ENCODE measurements around the gene PPM1L. TPM values are rescaled to one million over a fixed set of nuclear protein-coding genes. Genes with fewer than 3 reads are reported as not detected.

PPM1L gene
- total RNA-seq, 1 experiment from 2014 or later = 7.3 TPM

DNA sequence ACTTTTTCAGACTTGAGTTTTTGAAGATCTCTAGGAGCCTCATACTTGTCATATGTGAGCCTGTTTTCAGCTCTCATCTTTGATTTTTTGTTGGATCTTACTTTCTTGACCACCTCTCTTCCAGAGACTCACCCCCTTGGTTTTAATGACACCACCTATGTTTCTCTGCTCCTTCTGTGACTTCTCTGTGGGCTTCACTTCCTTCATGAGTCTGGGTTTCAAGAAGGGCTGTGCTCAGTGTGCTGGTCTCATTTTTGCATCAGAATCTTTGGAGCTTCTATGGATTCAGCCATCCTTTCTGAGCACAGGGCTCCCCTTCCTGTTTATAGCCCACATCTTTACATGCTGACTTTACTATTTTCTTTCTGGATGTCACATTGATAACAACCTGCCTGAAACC is 17.7 kb downstream of the PPM1L start:
- H2AFZ ChIP-seq (ENCODE audit: low read length) = no peak overlapping the region
- Mint-ChIP-seq H3K4me1 (no peaks in the 10 kb centered on the region), H3K9me3 (no peaks in the 10 kb centered on the region), H3K27ac (peak overlapping the region in 2 of 3 experiments; percentile 0; a peak in 4 of 7 replicates), H3K4me3 (no peak overlapping the region), H3K36me3 (ENCODE audit: insufficient read depth in 1 of 3, low read depth in 3 of 3) (no peaks in the 10 kb centered on the region), H3K27me3 (ENCODE audit: low read depth) (no peaks in the 10 kb centered on the region)
- H3K9me3 ChIP-seq (ENCODE audit: control insufficient read depth, low read depth, low read length) = no peaks in the 10 kb centered on the region
- no peak overlapping the region for H2AK5ac ChIP-seq (ENCODE audit: insufficient read length, low read length)
- no peak overlapping the region for H3K14ac ChIP-seq (ENCODE audit: insufficient read depth, low read length)
- H2BK5ac ChIP-seq (ENCODE audit: insufficient read length, low read length) = no peak overlapping the region
- no peaks in the 10 kb centered on the region for H4K20me1 ChIP-seq (ENCODE audit: control insufficient read depth, insufficient read depth, insufficient read length)
- no peak overlapping the region for H4K91ac ChIP-seq (ENCODE audit: insufficient read length, low read depth, low read length)
- no peak overlapping the region for H3K23ac ChIP-seq (ENCODE audit: insufficient read length, low read depth, low read length)
- TF ChIP-seq, protein P1, sequence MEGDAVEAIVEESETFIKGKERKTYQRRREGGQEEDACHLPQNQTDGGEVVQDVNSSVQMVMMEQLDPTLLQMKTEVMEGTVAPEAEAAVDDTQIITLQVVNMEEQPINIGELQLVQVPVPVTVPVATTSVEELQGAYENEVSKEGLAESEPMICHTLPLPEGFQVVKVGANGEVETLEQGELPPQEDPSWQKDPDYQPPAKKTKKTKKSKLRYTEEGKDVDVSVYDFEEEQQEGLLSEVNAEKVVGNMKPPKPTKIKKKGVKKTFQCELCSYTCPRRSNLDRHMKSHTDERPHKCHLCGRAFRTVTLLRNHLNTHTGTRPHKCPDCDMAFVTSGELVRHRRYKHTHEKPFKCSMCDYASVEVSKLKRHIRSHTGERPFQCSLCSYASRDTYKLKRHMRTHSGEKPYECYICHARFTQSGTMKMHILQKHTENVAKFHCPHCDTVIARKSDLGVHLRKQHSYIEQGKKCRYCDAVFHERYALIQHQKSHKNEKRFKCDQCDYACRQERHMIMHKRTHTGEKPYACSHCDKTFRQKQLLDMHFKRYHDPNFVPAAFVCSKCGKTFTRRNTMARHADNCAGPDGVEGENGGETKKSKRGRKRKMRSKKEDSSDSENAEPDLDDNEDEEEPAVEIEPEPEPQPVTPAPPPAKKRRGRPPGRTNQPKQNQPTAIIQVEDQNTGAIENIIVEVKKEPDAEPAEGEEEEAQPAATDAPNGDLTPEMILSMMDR (conservative IDR thresholded peaks at IDR 0.05) = no peak
- H3K27ac ChIP-seq (ENCODE audit: insufficient read length, low read depth, low read length) = no peak overlapping the region
- H3K4me2 ChIP-seq (ENCODE audit: insufficient read depth, insufficient read length, low read length) = no peak overlapping the region
- no peak overlapping the region for H4K8ac ChIP-seq (replicated peaks; ENCODE audit: insufficient read length, low read depth, low read length)
- no peak overlapping the region for H2BK20ac ChIP-seq (ENCODE audit: low read depth, low read length, poor library complexity, severe bottlenecking)
- H3K4ac ChIP-seq (ENCODE audit: low read depth, low read length) = no peak overlapping the region
- no peak overlapping the region for H3T11ph ChIP-seq (ENCODE audit: low read length)
- H3K4me1 ChIP-seq (ENCODE audit: insufficient read depth, low read length) = no peaks in the 10 kb centered on the region
- H3K56ac ChIP-seq (ENCODE audit: insufficient read length, low read depth, low read length) = no peak overlapping the region
- no peak overlapping the region for H4K5ac ChIP-seq (ENCODE audit: insufficient read length, low read depth, low read length)
- H3K27me3 ChIP-seq (ENCODE audit: insufficient read depth, low read length) = no peaks in the 10 kb centered on the region
- no peak overlapping the region for H2BK120ac ChIP-seq (ENCODE audit: low read depth, low read length, poor library complexity, severe bottlenecking)
- H2BK15ac ChIP-seq (ENCODE audit: low read depth, low read length) = no peak overlapping the region
- DNase-seq = no peak
- H2BK12ac ChIP-seq (ENCODE audit: insufficient read length, low read depth, low read length) = no peak overlapping the region
- no peaks in the 10 kb centered on the region for H3K79me2 ChIP-seq (ENCODE audit: insufficient read depth, low read length)
- H3K23me2 ChIP-seq (ENCODE audit: insufficient read length, low read depth, low read length, poor library complexity, severe bottlenecking) = no peaks in the 10 kb centered on the region
- H3K9ac ChIP-seq (ENCODE audit: extremely low read depth, insufficient read length, low read length) = no peak overlapping the region
- no peak overlapping the region for H3K18ac ChIP-seq (ENCODE audit: insufficient read length, low read depth, low read length)
- no peaks in the 10 kb centered on the region for H3K79me1 ChIP-seq (ENCODE audit: insufficient read depth, low read depth, low read length, poor library complexity, severe bottlenecking)
